ENCODE results near the gene KIR2DL3.
"Not testable (repeated sequence)": the region's sequence is repeated elsewhere in the genome, so short reads cannot be mapped to it uniquely, and the experiment has no call there.

KIR2DL3 gene

GRCh38 chr19:54704928-54705327, 33.4 kb upstream of the KIR2DL3 start:
- peaks cover 44% of the 10 kb centered on the region for H3K27me3 ChIP-seq
- no peaks in the 10 kb centered on the region for H3K9me3 ChIP-seq
- TF ChIP-seq, protein P1, sequence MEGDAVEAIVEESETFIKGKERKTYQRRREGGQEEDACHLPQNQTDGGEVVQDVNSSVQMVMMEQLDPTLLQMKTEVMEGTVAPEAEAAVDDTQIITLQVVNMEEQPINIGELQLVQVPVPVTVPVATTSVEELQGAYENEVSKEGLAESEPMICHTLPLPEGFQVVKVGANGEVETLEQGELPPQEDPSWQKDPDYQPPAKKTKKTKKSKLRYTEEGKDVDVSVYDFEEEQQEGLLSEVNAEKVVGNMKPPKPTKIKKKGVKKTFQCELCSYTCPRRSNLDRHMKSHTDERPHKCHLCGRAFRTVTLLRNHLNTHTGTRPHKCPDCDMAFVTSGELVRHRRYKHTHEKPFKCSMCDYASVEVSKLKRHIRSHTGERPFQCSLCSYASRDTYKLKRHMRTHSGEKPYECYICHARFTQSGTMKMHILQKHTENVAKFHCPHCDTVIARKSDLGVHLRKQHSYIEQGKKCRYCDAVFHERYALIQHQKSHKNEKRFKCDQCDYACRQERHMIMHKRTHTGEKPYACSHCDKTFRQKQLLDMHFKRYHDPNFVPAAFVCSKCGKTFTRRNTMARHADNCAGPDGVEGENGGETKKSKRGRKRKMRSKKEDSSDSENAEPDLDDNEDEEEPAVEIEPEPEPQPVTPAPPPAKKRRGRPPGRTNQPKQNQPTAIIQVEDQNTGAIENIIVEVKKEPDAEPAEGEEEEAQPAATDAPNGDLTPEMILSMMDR (IDR thresholded peaks at IDR 0.05): no peak
- no peak overlapping the region for H3K4me3 ChIP-seq (ENCODE audit: low read depth in 1 of 2, low read length in 1 of 2)
- no peaks in the 10 kb centered on the region for H3K36me3 ChIP-seq
- H3K4me1 ChIP-seq (ENCODE audit: control insufficient read depth in 1 of 2, insufficient read depth in 1 of 2, low read depth in 1 of 2, low read length in 1 of 2): no peaks in the 10 kb centered on the region
- H3K27ac ChIP-seq: no peak overlapping the region

- Histone ChIP-seq H3K9me3 (no peaks in the 10 kb centered on the region), H3K4me1 (ENCODE audit: control insufficient read depth in 1 of 2, insufficient read depth in 1 of 2, low read depth in 1 of 2, low read length in 1 of 2) (no peaks in the 10 kb centered on the region), H3K27me3 (peaks cover 20% of the 10 kb centered on the region), H3K4me3 (ENCODE audit: low read depth in 1 of 2, low read length in 1 of 2) (no peak overlapping the region), H3K27ac (no peak overlapping the region), H3K36me3 (no peaks in the 10 kb centered on the region)
- TF ChIP-seq, protein P1 (IDR thresholded peaks at IDR 0.05): no peak
Measured at GRCh38 chr19:54707962-54708361, 30.4 kb upstream of the KIR2DL3 start.

- Histone ChIP-seq H3K4me1 (ENCODE audit: control insufficient read depth in 1 of 2, insufficient read depth in 1 of 2, low read depth in 1 of 2, low read length in 1 of 2) (no peaks in the 10 kb centered on the region), H3K27ac (no peak overlapping the region), H3K4me3 (ENCODE audit: low read depth in 1 of 2, low read length in 1 of 2) (no peak overlapping the region), H3K36me3 (no peaks in the 10 kb centered on the region), H3K9me3 (no peaks in the 10 kb centered on the region), H3K27me3 (peaks cover 11% of the 10 kb centered on the region)
- TF ChIP-seq, protein P1 (IDR thresholded peaks at IDR 0.05): no peak
Measured at GRCh38 chr19:54708781-54709180, 29.5 kb upstream of the KIR2DL3 start.

DNA sequence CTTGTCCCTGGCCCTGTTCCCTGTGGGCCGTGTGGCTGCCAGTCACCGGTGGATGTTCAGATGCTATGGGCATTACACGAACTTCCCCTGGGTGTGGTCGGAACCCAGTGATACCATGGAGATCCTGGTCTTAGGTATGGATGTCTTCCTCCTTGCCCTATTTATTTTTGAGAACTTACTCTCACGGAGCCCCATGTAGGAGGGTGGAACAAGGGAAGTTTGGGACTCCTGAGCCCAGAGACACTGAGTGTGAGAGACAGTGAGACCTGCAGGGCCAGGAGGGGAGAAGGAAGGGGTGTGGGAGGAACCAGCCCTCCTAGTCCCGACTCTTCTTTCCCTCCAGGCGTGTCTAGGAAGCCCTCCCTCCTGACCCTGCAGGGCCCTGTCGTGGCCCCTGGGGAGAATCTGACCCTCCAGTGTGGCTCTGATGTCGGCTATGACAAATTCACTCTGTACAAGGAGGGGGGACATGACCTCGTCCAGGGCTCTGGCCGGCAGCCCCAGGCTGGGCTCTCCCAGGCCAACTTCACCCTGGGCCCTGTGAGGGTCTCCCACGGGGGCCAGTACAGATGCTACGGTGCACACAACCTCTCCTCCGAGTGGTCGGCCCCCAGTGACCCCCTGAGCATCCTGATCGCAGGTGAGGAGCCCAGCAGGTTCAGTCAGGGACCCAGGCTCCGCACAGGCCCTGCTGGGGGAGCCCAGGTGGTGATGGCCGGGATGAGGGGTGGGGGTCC, 28.9 kb upstream of the KIR2DL3 start:
- Histone ChIP-seq H3K4me1 (ENCODE audit: control insufficient read depth in 1 of 2, insufficient read depth in 1 of 2, low read depth in 1 of 2, low read length in 1 of 2) (no peaks in the 10 kb centered on the region), H3K27ac (no peak overlapping the region), H3K36me3 (no peaks in the 10 kb centered on the region), H3K27me3 (peaks cover 5% of the 10 kb centered on the region), H3K4me3 (ENCODE audit: low read depth in 1 of 2, low read length in 1 of 2) (no peak overlapping the region), H3K9me3 (no peaks in the 10 kb centered on the region)
- TF ChIP-seq, protein P1 (IDR thresholded peaks at IDR 0.05): no peak

GRCh38 chr19:54709956-54710355, 28.4 kb upstream of the KIR2DL3 start:
- not testable (repeated sequence) for H3K27me3 ChIP-seq; H3K27ac ChIP-seq; H3K4me3 ChIP-seq (ENCODE audit: low read depth in 1 of 2, low read length in 1 of 2); H3K36me3 ChIP-seq; H3K9me3 ChIP-seq; H3K4me1 ChIP-seq (ENCODE audit: control insufficient read depth in 1 of 2, insufficient read depth in 1 of 2, low read depth in 1 of 2, low read length in 1 of 2)

GRCh38 chr19:54724142-54724541, 14.2 kb upstream of the KIR2DL3 start, which contains the start of gene KIR3DL3:
TSS of gene KIR3DL3 (plus strand) at chr19:54724442. CDS start at chr19:54724497, 55 bp downstream.
- no peak within 1 kb of the TSS for H3K27ac ChIP-seq
- TF ChIP-seq, protein P1 (IDR thresholded peaks at IDR 0.05): no peak
- H3K4me1 ChIP-seq (ENCODE audit: control insufficient read depth in 1 of 2, insufficient read depth in 1 of 2, low read depth in 1 of 2, low read length in 1 of 2): no peaks in the 10 kb centered on the region
- no peaks in the 10 kb centered on the region for H3K36me3 ChIP-seq
- H3K4me3 ChIP-seq (ENCODE audit: low read depth in 1 of 2, low read length in 1 of 2): no peak within 1 kb of the TSS
- H3K9me3 ChIP-seq: no peaks in the 10 kb centered on the region
- peaks cover 4% of the 10 kb centered on the region for H3K27me3 ChIP-seq

Data from neutrophil (primary cell).